Activated effector memory CD4-positive, alpha-beta T cell treated with Interleukin-2 at 50 U/mL for 16 hours (primary cell): ENCODE measurements around the gene CXCL12.

Source experiments
- DNase-seq: peaks from one replicate; pipeline ENCODE4 v3.0.0-alpha.2; 2020

CXCL12 gene

DNA sequence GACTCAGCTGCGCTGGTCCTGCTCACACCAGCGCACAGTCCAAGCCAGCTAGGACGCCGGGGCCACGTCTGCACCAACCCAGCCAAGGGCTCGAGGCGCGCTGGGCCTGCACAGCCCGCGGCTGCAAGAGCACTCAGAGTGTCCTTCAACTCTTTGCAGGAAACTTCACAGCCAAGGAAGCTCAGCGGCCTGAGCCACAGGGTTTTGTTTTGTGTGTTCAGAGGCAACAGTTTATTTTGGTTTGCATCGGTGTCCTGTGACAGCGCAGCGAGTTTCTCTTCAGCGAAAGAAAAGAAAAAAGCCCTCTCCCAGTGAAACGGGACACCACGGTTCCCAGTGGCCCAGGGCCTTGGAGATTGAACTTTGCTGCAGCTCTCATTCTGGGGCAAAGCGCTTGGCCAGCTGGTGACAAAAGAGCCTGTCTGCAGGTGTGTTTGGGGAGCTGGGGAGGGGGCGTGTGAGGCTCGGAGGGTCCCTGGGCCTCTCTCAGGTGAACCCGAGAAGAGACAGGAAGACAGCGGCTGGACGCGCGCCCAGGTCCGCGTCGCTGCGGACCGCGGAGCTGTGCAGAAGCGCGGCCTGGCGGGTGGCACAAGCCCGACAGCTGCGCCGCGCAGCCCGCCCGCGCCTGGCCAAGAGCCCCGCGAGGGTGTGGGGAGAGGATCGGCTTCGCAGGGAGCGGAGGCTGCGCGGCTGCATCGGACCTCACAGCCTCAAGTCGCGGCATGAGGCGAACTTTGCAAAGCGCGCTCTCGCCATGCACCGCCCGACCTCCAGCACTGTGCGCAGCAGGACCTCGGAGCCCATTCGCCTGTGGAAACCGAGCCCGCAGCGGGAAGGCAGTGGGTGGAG, 922 bp downstream of the CXCL12 start:
- DNase-seq, result no peak

DNA sequence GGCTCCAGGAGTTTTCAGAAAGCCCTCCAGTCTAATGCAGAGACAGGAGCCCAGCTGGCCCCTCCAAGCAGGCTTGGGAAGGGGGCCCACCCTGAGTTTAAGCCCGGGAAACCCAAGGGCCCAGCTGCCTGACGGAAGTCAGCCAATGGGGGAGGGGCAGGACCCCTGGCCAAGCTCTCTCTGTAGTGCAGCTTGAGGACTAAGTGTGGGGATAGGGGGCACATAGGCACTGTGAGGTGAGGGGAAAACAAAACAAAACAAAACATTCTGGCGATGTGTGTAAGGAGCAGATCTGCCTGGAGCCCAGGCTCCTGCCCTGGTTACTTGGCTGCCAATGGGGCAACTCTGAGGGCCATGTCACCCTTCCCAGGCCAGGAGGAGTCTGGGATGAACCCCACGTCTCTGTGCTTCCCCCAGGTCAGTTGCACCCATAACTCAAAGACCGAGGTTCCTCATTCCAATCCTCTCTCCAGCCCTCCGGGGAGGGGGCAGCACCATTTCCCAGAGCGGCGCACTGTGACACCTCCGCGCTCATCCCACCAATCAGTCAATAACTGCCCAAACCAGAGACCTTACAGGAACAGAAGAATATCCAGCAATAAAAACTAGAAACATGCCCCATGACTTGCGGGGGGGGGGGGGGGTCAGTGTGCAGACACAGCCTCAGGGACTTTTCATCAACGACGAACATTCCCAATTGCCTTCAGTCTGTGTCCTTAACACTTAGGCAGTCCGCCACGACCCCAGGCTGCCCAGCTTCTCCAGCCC, 1.7 kb downstream of the CXCL12 start:
- DNase-seq, result no peak

- no peak for DNase-seq
Measured at GRCh38 chr10:44382131-44382858, 2.6 kb downstream of the CXCL12 start.

- DNase-seq, result no peak
Measured at GRCh38 chr10:44380829-44381600, 3.9 kb downstream of the CXCL12 start.

DNA sequence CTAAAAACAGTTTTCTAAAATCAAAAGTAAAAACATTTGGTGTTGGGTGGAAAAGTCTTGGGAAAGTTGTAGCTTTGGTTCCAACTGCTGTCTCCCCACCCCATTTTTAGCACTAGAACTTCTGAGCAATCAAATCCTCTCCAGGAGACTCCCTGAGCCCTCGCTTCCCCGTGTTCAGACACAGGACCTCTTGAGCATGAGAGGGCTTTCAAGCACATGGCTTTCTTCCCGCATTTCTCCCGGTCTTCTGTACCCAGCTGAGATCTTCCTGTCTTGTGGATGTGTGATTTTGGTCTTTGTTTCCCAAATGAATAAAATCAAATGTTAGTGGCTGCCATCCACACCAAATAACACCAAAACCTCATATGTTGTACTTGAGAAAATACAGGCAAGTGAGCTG, 5.0 kb downstream of the CXCL12 start:
- DNase-seq, result no peak

GRCh38 chr10:44378626-44379025, 6.3 kb downstream of the CXCL12 start:
- no peak for DNase-seq

DNA sequence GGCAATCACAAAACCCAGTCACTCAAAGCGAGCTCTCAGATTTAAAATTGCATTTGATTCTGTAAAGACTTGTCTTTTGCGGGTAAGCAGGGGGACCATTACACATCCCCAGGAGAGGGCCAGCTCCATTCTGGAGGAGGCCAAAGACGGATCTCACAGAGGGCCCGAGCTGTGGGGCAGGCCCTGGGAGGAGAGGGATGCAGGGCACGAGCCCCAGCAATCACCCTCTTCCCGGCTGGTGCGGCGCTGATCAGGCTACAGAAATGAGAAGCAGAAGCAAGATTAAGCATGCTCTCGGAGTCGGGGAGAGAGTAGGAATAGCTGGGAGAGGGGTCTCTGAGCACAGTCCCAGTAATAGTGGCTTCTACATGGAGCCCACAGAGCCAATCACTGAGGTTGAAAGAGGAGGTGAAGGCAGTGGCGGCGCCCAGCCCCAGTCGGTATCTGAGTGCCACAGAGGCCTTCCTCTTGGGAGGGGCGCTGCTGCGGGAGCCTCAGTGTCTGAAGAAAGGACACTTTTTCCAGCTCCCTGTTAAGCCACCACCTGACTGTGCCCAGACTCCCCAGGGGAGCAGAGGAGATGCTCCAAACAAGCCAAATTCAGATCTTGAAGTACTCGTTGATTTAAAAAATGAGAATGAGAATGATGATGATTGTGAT, 7.1 kb downstream of the CXCL12 start:
- DNase-seq, result no peak

DNA sequence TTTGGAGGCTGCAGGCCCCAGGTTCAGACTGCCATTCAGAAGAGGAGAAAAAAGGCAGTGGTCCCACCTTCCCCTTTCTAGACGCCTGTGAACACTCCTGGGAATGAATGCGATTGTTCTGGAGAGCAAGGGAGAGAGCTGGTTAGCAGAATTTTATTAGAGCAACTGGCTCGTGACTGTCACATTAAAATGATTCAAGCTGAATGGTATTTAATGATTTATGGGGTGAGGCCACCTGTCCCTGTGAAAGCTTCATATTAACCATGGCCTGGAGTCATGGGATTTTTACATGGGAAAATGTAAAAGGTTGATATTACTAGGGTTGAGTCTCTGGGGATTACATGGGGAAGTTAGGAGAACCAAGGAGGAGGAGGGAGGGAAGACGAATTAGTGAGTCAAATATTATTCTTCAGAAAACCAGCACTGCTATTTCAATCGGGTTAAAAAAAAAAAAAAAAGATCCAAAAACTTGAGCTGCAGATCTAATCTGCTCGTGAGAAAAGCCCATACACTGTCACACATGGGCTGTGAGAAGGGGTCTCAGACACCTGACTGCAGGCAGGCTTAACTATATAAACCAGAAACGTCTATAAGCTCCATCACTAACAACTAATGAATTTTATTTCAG, 8.3 kb downstream of the CXCL12 start:
- DNase-seq, result no peak

- DNase-seq, result no peak
Measured at GRCh38 chr10:44374155-44374554, 10.7 kb downstream of the CXCL12 start.

DNA sequence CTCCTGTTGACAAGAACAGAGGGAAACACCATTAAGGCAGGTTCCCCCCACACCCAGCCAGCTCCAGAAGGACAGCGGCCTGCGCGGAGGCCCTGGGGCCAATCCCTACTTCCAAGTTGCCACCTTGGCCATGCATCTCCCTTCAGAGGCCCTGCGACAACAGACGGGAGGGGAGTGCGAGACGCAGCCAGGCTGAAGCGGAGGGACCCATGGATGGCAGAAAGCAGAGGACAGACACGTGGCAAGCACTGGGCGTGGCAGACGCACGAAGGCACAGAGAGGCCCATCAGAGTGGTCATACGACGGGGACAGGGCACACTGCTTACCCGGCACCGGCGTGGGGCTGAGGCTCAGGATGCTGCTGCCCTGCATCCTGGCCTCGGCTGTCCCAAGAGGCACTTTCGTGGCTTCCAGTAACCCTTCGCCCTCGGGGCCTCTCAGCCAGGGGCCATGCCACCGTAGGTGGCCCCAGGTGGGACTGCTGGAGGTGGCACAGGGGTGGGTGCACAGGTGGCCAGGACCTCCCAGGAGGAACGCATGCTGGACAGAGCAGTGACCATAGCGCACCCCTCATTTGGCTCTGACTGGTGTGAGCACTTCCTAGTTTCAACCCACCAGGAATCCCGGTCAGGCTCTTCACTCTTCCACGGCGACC, 11.4 kb downstream of the CXCL12 start:
- no peak for DNase-seq

- no peak for DNase-seq
Measured at GRCh38 chr10:44372181-44372580, 12.7 kb downstream of the CXCL12 start.

- no peak for DNase-seq
Measured at GRCh38 chr10:44370731-44371248, 14.1 kb downstream of the CXCL12 start.

DNA sequence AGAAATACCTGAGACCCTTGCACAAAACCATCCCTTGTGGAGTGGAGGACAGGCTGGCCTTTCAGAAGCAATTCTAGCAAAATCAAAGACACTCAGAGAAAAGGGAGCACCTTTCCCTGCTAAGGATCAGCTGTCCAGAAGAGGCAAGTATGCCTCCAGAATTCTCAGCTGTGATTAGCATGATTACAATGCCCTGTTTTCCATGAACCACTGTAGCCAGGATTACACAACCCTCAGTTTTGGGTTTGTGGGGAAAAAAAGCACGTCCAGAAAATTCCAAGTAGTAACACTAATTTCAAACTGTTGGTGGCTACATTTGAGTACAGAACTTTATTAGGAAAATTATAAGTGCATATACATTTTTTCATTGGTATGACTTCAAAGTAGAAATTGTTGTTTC, 15.0 kb downstream of the CXCL12 start:
- DNase-seq, result no peak

GRCh38 chr10:44369296-44369695, 15.6 kb downstream of the CXCL12 start:
- DNase-seq, result no peak

DNA sequence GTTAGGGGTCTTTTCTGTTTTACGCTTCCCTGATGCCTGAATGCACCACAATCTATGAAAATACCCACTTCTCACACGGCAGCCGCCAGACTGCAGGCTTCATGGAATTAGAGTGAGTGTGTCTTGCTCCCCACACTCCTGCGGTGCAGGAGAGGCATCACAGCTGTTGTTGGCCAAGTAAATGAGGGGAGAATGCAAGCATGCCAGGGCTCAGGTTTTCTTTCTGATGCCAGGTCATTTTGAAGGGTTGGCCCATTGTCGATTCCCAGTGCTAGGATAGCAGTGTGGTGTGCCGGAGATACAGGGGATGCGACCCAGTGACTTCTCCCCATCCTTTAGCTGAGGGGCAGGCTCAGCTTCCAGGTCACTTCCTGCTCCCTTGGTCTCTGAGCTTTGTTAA, 16.3 kb downstream of the CXCL12 start:
- no peak for DNase-seq

GRCh38 chr10:44366941-44367630, 17.8 kb downstream of the CXCL12 start:
- DNase-seq, result no peak

DNA sequence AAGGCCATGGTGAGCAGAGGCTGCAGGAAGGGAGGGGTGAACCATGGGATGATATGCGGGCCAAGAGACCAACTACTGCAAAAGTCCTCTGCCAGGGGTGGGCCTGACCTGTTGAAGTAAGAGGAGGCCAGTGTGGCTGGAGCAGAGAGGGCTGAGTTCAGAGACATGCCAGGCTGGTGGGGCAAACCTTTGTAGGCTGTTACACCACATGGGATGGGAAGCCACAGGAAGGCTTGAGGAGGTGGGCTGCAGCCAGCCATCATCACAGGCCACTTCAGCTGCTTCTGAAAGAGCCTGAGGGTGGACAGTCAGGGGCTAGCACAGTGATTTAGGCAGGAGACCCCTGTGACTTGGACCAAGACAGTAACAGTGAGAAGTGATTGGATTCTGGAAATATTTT, 20.3 kb downstream of the CXCL12 start:
- DNase-seq, result no peak

DNA sequence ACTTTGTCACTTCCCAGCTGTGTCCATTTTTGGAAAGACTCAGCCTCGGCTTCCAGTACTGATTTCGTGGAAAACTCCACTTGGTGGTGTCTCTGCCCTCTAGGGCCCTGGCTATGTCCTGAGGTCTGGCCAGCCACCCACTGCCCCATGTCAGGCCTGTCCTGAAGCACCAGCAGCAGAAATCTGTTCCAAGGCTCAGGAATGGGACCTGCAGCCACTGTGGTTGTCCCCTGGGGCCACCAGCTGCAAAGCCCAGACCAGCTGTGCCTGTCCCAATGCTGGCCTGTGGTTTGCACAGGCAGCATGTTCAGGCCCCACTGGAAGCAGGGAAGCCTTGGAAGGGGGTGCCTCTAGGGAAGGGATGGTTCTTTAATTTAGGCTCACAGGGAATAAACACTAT, 21.2 kb downstream of the CXCL12 start:
- no peak for DNase-seq

- DNase-seq, result no peak
Measured at GRCh38 chr10:44362866-44363711, 21.8 kb downstream of the CXCL12 start.
